ENCODE data around the gene RABEP1. TPM values are rescaled to one million over a fixed set of nuclear protein-coding genes. Genes with fewer than 3 reads are reported as not detected.
A peak's percentile ranks its signal among the peaks of the same experiment; 100 is the strongest.

The RABEP1 gene
- total and polyA plus RNA-seq, 8 donors: 12.1 to 89.7 (median 19.8) TPM

GRCh38 chr17:5283571-5284315 lies 1.7 kb downstream of the RABEP1 start:
- Histone ChIP-seq H3K4me1 (peaks cover 20 to 65% (median 37%) of the 10 kb centered on the region in 4 donors), H3K4me3 (peak overlapping the region in 2 of 4 donors; percentile 77 to 92), H3K36me3 (no peaks in the 10 kb centered on the region), H3K27ac (peak overlapping the region in 1 of 5 donors; percentile 15), H3K27me3 (no peaks in the 10 kb centered on the region), H3K9me3 (no peaks in the 10 kb centered on the region)
- WGBS, 5 donors: 29 to 51% (median 36%) methylated on average over 5 of the region's 5 CpGs
- intact Hi-C loops (cut with DNase I; ENCODE audit: low total_unique reads): no loop called here
- TF ChIP-seq EP300 (IDR thresholded peaks at IDR 0.05) (no peak), POLR2A (IDR thresholded peaks at IDR 0.05) (no peak), POLR2AphosphoS5 (IDR thresholded peaks at IDR 0.05) (no peak)
- TF ChIP-seq, protein P1, sequence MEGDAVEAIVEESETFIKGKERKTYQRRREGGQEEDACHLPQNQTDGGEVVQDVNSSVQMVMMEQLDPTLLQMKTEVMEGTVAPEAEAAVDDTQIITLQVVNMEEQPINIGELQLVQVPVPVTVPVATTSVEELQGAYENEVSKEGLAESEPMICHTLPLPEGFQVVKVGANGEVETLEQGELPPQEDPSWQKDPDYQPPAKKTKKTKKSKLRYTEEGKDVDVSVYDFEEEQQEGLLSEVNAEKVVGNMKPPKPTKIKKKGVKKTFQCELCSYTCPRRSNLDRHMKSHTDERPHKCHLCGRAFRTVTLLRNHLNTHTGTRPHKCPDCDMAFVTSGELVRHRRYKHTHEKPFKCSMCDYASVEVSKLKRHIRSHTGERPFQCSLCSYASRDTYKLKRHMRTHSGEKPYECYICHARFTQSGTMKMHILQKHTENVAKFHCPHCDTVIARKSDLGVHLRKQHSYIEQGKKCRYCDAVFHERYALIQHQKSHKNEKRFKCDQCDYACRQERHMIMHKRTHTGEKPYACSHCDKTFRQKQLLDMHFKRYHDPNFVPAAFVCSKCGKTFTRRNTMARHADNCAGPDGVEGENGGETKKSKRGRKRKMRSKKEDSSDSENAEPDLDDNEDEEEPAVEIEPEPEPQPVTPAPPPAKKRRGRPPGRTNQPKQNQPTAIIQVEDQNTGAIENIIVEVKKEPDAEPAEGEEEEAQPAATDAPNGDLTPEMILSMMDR (IDR thresholded peaks at IDR 0.05): no peak
- no peak for DNase-seq

DNA sequence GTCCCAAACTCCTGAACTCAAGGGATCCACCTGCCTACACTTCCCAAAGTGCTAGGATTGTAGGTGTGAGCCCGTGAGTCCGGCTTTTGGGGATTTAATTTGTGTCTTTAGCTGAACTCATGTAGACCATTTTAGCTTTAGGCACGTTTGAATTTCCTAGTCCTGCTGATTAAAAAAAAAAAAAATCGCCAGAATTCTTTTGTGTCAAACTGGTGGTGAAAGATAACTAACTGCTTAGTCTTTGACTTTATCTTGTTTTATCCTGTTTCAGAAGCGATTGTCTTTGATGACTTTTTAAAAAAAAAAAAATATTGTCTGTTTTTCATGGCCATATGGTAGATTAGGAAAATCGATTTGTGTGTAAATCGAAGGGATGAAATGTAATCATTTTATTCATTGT lies 2.6 kb downstream of the RABEP1 start:
- Histone ChIP-seq H3K27me3 (no peaks in the 10 kb centered on the region), H3K27ac (no peak overlapping the region), H3K4me3 (no peak overlapping the region), H3K4me1 (peaks cover 20 to 68% (median 42%) of the 10 kb centered on the region in 4 donors), H3K9me3 (no peaks in the 10 kb centered on the region), H3K36me3 (no peaks in the 10 kb centered on the region)
- DNase-seq: no peak
- TF ChIP-seq, protein P1 (IDR thresholded peaks at IDR 0.05): no peak
- no peak for TF ChIP-seq POLR2AphosphoS5 (IDR thresholded peaks at IDR 0.05)
- TF ChIP-seq POLR2A (IDR thresholded peaks at IDR 0.05): no peak
- TF ChIP-seq EP300 (IDR thresholded peaks at IDR 0.05): no peak
- WGBS, 5 donors: 50 to 66% (median 60%) methylated on average over 7 of the region's 7 CpGs
- intact Hi-C loops (cut with DNase I; ENCODE audit: low total_unique reads): no loop called here

DNA sequence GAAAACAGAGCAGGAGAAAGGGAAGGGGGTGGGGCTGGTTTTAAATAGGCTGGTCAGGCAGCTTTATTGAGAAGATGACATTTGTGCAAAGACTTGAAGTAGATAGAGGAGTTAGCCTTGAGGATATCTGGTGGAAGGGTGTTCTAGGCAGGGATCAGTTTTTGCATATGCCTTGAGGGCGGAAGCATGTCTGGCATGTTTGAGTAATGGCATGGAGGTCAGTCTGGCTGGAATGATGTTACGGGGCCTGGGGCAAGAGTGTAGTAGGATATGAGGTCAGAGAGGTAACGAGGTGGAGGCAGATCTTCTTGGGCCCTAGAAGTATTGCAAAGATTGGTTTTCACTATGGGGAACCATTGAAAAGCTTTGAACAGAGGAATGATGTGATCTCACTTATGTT lies 4.8 kb downstream of the RABEP1 start:
- Histone ChIP-seq H3K36me3 (peaks cover 0 to 4% (median 0%) of the 10 kb centered on the region in 4 donors), H3K27me3 (no peaks in the 10 kb centered on the region), H3K4me1 (peaks cover 18 to 67% (median 41%) of the 10 kb centered on the region in 4 donors), H3K4me3 (no peak overlapping the region), H3K27ac (no peak overlapping the region), H3K9me3 (no peaks in the 10 kb centered on the region)
- DNase-seq: peak in 1 of 2 donors; percentile 10
- no peak for TF ChIP-seq EP300 (IDR thresholded peaks at IDR 0.05)
- TF ChIP-seq POLR2AphosphoS5 (IDR thresholded peaks at IDR 0.05): no peak
- TF ChIP-seq POLR2A (IDR thresholded peaks at IDR 0.05): no peak
- TF ChIP-seq, protein P1 (IDR thresholded peaks at IDR 0.05): no peak
- intact Hi-C loops (cut with DNase I; ENCODE audit: low total_unique reads): no loop called here
- 83 to 91% (median 88%) methylated on average over 3 of the region's 3 CpGs for WGBS, 5 donors

DNA sequence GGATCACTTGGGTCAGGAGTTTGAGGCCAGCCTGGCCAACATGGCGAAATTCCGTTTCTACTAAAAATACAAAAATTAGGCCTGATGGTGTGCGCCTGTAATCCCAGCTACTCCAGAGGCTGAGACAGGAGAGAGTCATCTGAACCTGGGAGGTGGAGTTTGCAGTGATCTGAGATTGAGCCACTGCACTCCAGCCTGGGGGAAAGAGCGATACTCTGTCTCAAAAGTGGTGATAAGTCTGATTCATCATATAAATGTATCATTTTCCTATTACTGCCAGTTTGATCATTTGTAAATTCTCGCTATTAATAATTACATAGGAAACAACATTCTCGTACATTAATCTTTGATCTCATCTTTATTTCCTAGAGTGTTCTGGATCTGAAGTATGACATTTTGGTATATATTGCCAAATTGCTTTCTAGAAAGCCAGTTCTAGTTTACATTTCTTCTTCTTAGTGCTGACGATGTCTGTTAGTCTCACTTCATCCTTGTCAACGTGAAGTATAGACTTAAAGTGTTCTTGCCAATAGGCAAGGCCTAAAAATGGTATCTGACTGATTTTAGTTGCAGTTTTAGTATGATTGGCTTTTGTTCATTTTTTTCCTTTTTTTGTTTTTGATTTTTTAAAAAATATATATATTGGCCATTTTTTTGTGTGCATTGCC lies 9.7 kb downstream of the RABEP1 start:
- H3K27ac ChIP-seq: no peak overlapping the region
- WGBS, 5 donors: 81 to 91% (median 86%) methylated on average over 8 of the region's 8 CpGs
- no peaks in the 10 kb centered on the region for H3K9me3 ChIP-seq
- H3K4me1 ChIP-seq: peaks cover 0 to 30% (median 13%) of the 10 kb centered on the region in 4 donors
- H3K27me3 ChIP-seq: no peaks in the 10 kb centered on the region
- no peak overlapping the region for H3K4me3 ChIP-seq
- TF ChIP-seq EP300 (IDR thresholded peaks at IDR 0.05) (no peak), POLR2A (IDR thresholded peaks at IDR 0.05) (no peak)
- TF ChIP-seq, protein P1 (IDR thresholded peaks at IDR 0.05): no peak
- peaks cover 0 to 4% (median 0%) of the 10 kb centered on the region in 4 donors for H3K36me3 ChIP-seq
- DNase-seq: no peak
- intact Hi-C loops (cut with DNase I; ENCODE audit: low total_unique reads): no loop called here
